HG03460 (cell line): ENCODE measurements around the gene BMF.

Source experiments
- ATAC-seq: cut with Tn5 transposase; IDR thresholded peaks from one replicate; pipeline ENCODE4 v1.9.1; 2021; ENCODE audit not compliant: unreplicated experiment

Gene BMF

GRCh38 chr15:40067921-40068624, 40.6 kb downstream of the BMF start:
- no peak for ATAC-seq

GRCh38 chr15:40066589-40066988, 42.1 kb downstream of the BMF start:
- no peak for ATAC-seq

- ATAC-seq: no peak
Measured at GRCh38 chr15:40065166-40065565, 43.5 kb downstream of the BMF start.

- ATAC-seq: peak; percentile 57
Measured at GRCh38 chr15:40064231-40064894, 44.3 kb downstream of the BMF start.

- ATAC-seq: no peak
Measured at GRCh38 chr15:40063563-40064011, 45.1 kb downstream of the BMF start.

- ATAC-seq: no peak
Measured at GRCh38 chr15:40062816-40063562, 45.7 kb downstream of the BMF start.

GRCh38 chr15:40061212-40061901, 47.3 kb downstream of the BMF start:
- no peak for ATAC-seq

GRCh38 chr15:40060236-40060961, 48.3 kb downstream of the BMF start:
- ATAC-seq: no peak

GRCh38 chr15:40059821-40060220, 48.9 kb downstream of the BMF start:
- ATAC-seq: no peak

- ATAC-seq: no peak
Measured at GRCh38 chr15:40058476-40059140, 50.1 kb downstream of the BMF start.

- ATAC-seq: no peak
Measured at GRCh38 chr15:40055576-40056293, 52.9 kb downstream of the BMF start.

GRCh38 chr15:40054855-40055575, 53.7 kb downstream of the BMF start:
- peak; percentile 78 for ATAC-seq

GRCh38 chr15:40054605-40054854, 54.1 kb downstream of the BMF start:
- peak; percentile 53 for ATAC-seq

GRCh38 chr15:40053831-40054604, 54.7 kb downstream of the BMF start:
- peak; percentile 36 for ATAC-seq

GRCh38 chr15:40053079-40053830, 55.4 kb downstream of the BMF start:
- ATAC-seq: no peak

GRCh38 chr15:40052604-40053003, 56.1 kb downstream of the BMF start:
- no peak for ATAC-seq

- no peak for ATAC-seq
Measured at GRCh38 chr15:40051616-40052415, 56.9 kb downstream of the BMF start.
